Endothelial cell of hepatic sinusoid (primary cell): ENCODE measurements around the gene TMTC3.

Experiments used
- in situ Hi-C: cut with HindIII; loops from 2 replicates; pipeline ENCODE4 v1.10.0; 2017; ENCODE audit warnings: low sequenced_read_pairs

Gene TMTC3

DNA sequence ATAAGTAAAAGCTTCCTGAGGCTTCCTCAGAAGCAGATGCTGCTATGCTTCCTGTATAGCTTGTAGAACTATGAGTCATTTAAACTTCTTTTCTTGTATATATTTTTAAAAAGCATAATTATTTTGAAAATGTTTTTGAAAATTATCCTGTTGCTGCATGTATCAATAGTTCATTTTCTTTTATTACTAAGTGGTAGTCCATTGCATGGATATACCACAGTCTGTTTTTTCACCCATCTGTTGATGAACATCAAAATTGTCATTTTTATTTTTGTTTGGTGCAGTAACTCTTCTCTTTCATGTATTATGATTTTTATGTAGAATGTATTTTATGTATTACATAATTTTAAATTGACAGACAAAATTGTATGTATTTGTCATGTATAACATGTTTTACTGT, 81.4 kb downstream of the TMTC3 start:
- in situ Hi-C loops = no loop called here

- in situ Hi-C loops = no loop called here
Observed at GRCh38 chr12:88225776-88226175, 83.7 kb downstream of the TMTC3 start.

DNA sequence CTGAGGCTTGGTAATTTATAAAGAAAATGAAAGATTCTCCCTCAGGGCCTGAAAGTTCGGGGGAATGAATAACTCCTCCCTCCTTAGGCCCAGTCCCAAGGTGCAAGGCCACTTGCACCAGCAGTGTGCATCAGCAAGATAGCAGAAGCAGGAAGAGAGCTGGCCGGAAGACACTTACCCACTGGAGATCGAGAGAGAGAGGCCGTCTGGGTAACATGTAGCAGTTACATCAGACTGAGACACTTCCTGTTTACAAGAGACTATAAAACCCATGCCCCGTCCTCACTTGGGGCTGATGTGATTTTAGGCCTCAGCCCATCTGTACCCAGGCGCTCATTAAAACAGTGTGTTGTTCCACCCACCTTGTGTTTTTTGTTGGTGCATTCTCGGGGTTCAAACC, 85.2 kb downstream of the TMTC3 start:
- in situ Hi-C loops = no loop called here

- in situ Hi-C loops = no loop called here
Observed at GRCh38 chr12:88227871-88228270, 85.8 kb downstream of the TMTC3 start.

DNA sequence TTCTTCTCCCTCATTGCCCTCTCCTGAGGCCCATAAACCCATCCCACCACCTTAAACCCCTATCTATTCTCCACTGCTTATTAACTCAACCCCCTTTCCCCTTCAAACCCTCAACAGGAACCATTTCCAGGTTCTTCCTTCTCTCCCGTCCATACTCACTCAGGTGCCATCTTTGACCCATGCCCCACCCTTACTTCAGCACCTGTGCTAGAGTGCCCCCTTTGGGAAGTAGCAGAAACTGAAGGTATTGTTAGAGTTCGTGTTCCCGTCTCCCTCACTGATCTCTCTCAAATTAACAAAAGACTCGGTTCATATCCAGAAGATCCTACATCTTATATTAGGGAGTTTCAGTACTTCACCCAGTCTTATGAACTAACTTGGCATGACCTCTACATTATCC, 86.6 kb downstream of the TMTC3 start:
- in situ Hi-C loops = no loop called here

- in situ Hi-C loops = loop anchor here (5.0 kb wide), 1 partner anchor 92 kb away; no protein-coding TSS in a partner anchor
Observed at GRCh38 chr12:88230271-88230670, 88.2 kb downstream of the TMTC3 start.

- in situ Hi-C loops = no loop called here
Observed at GRCh38 chr12:88235183-88235833, 93.2 kb downstream of the TMTC3 start.

- in situ Hi-C loops = no loop called here
Observed at GRCh38 chr12:88237954-88238353, 95.8 kb downstream of the TMTC3 start.

DNA sequence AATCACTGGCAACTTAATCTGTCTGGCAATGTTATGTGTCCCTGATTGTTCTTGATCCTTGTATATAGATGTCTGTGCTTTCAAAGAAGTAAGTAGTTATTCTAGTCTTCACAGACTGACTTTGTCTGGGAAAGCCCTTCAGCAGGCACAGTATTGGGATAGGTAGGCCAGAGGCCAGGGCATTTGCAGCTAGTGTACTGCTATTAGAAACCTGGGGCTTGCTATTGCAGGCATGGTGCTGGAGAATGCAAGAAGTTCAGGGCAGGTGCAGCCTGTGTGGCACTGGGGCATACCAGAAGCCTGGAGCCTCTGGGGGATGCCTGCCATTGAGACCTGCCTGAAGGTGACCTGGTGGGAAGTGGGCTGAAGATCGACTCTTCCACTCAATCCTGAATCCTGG, 96.3 kb downstream of the TMTC3 start:
- in situ Hi-C loops = no loop called here

GRCh38 chr12:88241862-88242570, 99.9 kb downstream of the TMTC3 start:
- in situ Hi-C loops = no loop called here

- in situ Hi-C loops = no loop called here
Observed at GRCh38 chr12:88242571-88242925, 100.4 kb downstream of the TMTC3 start.

DNA sequence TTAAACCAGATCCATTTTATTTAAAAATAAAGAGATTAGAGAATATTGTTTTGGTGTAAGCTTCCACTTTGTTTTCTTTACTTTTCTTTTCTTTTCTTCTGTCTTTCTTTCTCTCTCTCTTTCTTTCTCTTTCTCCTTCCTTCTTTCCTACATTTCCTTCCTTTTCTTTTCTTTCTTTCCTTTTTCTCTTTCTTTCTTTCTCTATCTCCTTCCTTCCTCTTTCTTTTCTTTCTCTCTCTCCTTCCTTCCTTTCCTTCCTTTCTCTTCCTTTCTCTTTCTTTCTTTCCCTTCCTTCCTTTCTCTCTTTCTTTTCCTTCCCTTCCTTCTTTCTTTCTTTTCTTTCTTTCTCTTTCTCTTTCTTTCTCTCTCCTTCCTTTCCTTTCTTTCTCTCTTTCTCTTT, 100.8 kb downstream of the TMTC3 start:
- in situ Hi-C loops = no loop called here

DNA sequence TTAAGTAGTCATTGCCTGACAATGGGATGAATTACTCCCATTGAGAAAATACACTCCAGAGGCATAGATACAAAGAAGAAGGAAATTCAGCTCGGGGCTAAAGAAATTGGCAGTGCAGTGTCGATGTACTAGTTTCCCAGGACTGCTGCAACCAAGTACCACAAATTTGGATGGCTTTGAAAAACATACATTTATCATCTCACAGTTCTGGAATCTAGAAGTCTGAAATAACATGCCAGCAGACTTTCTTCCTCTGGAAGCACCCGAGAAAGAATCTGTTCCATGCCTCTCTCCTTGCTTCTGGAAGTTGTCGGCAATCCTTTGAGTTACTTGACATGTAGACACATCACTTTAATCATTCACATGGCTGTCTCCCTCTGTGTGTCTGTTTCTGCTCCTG, 101.9 kb downstream of the TMTC3 start:
- in situ Hi-C loops = no loop called here

GRCh38 chr12:88245905-88246304, 103.8 kb downstream of the TMTC3 start:
- in situ Hi-C loops = no loop called here

DNA sequence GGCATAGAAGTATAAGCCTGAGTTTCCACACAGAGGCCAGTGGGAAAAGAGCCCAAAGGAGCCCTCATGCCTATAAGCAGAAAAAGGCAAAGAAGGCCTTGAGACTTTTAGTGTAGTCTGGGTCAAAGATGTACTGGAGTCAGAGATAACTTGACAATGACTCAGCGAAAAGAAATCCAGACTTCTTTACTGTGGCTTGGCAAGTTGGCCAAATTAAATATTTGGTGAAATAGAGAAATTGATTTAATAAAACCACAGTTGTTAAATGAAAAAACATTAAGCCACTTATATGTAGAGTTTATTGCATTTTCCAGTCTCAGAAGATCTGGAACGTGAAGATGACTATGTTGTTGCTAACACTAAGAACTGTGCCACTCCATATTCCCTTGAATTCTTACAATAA, 105.1 kb downstream of the TMTC3 start:
- in situ Hi-C loops = no loop called here

- in situ Hi-C loops = no loop called here
Observed at GRCh38 chr12:88248606-88249005, 106.5 kb downstream of the TMTC3 start.
